K562 (cell line): ENCODE results near the gene ERVH48-1. TPM values are rescaled to one million over a fixed set of nuclear protein-coding genes. Genes with fewer than 3 reads are reported as not detected.

Source experiments
- ATF3 ChIP-seq, 2 experiments: fragments of 450-650 bp in 1 of 2; sonication (generic) in 1 of 2; formaldehyde crosslinking in 1 of 2; IDR thresholded peaks in 1 of 2; conservative IDR thresholded peaks in 1 of 2; 2 replicates each; pipeline versions ENCODE4 v1.6.1 to v1.8.1; 2016 to 2023; ENCODE audit warnings: mild to moderate bottlenecking in 2 of 2, moderate library complexity in 2 of 2, inconsistent platforms in 1 of 2, missing genetic modification reagents in 1 of 2
- CHCHD3 ChIP-seq: fragments of 250-450 bp; sonication (Bioruptor Pico); IDR thresholded peaks from 2 replicates; pipeline ENCODE4 v2.1.2; 2022; ENCODE audit warnings: mild to moderate bottlenecking
- FOXM1 ChIP-seq, 2 experiments: fragments of 450-650 bp in 1 of 2; sonication (generic) in 1 of 2; formaldehyde crosslinking in 1 of 2; IDR thresholded peaks; 2 replicates each; pipeline versions ENCODE4 v1.6.1 to v1.9.0; 2017 to 2022; ENCODE audit warnings: low read depth in 2 of 2, mild to moderate bottlenecking in 2 of 2, missing genetic modification reagents in 1 of 2, moderate library complexity in 1 of 2
- HDGF ChIP-seq: fragments of 450-650 bp; IDR thresholded peaks from 2 replicates; pipeline ENCODE4 v1.6.1; 2016
- HNRNPK ChIP-seq: fragments of 200-400 bp; formaldehyde crosslinking; IDR thresholded peaks from one replicate; pipeline ENCODE4 v1.6.1; 2018; ENCODE audit warnings: mild to moderate bottlenecking, low read depth, low read length; ENCODE audit not compliant: poor library complexity, severe bottlenecking
- KDM4B ChIP-seq, 2 experiments: fragments of 450-650 bp in 1 of 2; sonication (generic) in 1 of 2; IDR thresholded peaks; 2 replicates each; pipeline ENCODE4 v1.6.1; 2016 to 2017; ENCODE audit warnings: borderline replicate concordance in 2 of 2, antibody characterized with exemption in 1 of 2, low read depth in 1 of 2, mild to moderate bottlenecking in 1 of 2
- MAX ChIP-seq: sonication (generic); formaldehyde crosslinking; IDR thresholded peaks from 2 replicates; pipeline ENCODE4 v1.9.0; 2022; ENCODE audit warnings: mild to moderate bottlenecking, missing genetic modification reagents
- MTA1 ChIP-seq: fragments of 450-650 bp; IDR thresholded peaks from 2 replicates; pipeline ENCODE4 v1.6.1; 2017; ENCODE audit warnings: borderline replicate concordance
- MTA3 ChIP-seq: fragments of 450-650 bp; formaldehyde crosslinking; IDR thresholded peaks from 2 replicates; pipeline ENCODE4 v1.6.1; 2017; ENCODE audit warnings: mild to moderate bottlenecking, borderline replicate concordance
- NFYB ChIP-seq: IDR thresholded peaks from 2 replicates; pipeline ENCODE4 v1.6.1; 2011; ENCODE audit warnings: mild to moderate bottlenecking, moderate library complexity; ENCODE audit not compliant: insufficient read length; ENCODE audit errors: extremely low read depth
- PREB ChIP-seq: sonication (generic); formaldehyde crosslinking; IDR thresholded peaks from 2 replicates; pipeline ENCODE4 v1.8.1; 2023; ENCODE audit warnings: mild to moderate bottlenecking, missing genetic modification reagents
- RBM25 ChIP-seq: fragments of 200-400 bp; formaldehyde crosslinking; IDR thresholded peaks from 2 replicates; pipeline ENCODE4 v1.6.1; 2018; ENCODE audit warnings: low read length, low read depth, moderate library complexity; ENCODE audit not compliant: severe bottlenecking
- RHOXF2B ChIP-seq: fragments of 250-450 bp; sonication (Bioruptor Pico); conservative IDR thresholded peaks from 2 replicates; pipeline ENCODE4 v1.5.1; 2021
- SIN3A ChIP-seq, 2 experiments: fragments of 150-350 bp in 1 of 2; IDR thresholded peaks; 2 replicates each; pipeline ENCODE4 v1.6.1; 2011 to 2016; ENCODE audit warnings: borderline replicate concordance in 2 of 2, low read depth in 2 of 2, low read length in 2 of 2, mild to moderate bottlenecking in 2 of 2, moderate library complexity in 2 of 2; ENCODE audit not compliant: control insufficient read depth in 1 of 2
- SOX6 ChIP-seq: fragments of 450-650 bp; IDR thresholded peaks from 2 replicates; pipeline ENCODE4 v1.6.1; 2014; ENCODE audit warnings: mild to moderate bottlenecking
- ZBTB2 ChIP-seq: fragments of 450-650 bp; IDR thresholded peaks from 2 replicates; pipeline ENCODE4 v1.6.1; 2016; ENCODE audit warnings: antibody characterized with exemption
- ZKSCAN1 ChIP-seq: fragments of 150-350 bp; IDR thresholded peaks from 2 replicates; pipeline ENCODE4 v1.6.1; 2016; ENCODE audit warnings: low read depth, low read length
- ZNF134 ChIP-seq: fragments of 250-450 bp; sonication (Bioruptor Pico); conservative IDR thresholded peaks from 2 replicates; pipeline ENCODE4 v1.4.0; 2020
- ZNF217 ChIP-seq: sonication (generic); formaldehyde crosslinking; IDR thresholded peaks from 2 replicates; pipeline ENCODE4 v1.8.0; 2022; ENCODE audit warnings: mild to moderate bottlenecking, missing genetic modification reagents
- ZNF24 ChIP-seq: fragments of 450-650 bp; IDR thresholded peaks from 2 replicates; pipeline ENCODE4 v1.6.1; 2016
- ZNF449 ChIP-seq: fragments of 250-450 bp; sonication (Bioruptor Pico); IDR thresholded peaks from 2 replicates; pipeline ENCODE4 v1.8.0; 2022; ENCODE audit warnings: moderate library complexity, mild to moderate bottlenecking, inconsistent platforms
- ZNF551 ChIP-seq: fragments of 250-450 bp; sonication (Bioruptor Pico); IDR thresholded peaks from 2 replicates; pipeline ENCODE4 v1.5.0; 2021; ENCODE audit warnings: mild to moderate bottlenecking, moderate library complexity
- ZNF764 ChIP-seq: fragments of 250-450 bp; sonication (Bioruptor Pico); IDR thresholded peaks from 2 replicates; pipeline ENCODE4 v1.4.0; 2020; ENCODE audit warnings: low read depth, mild to moderate bottlenecking, moderate library complexity
- polyA plus RNA-seq, 8 experiments: library from polyadenylated mRNA; depleted of rRNA in 4 of 8; stranded (reverse) in 5 of 8; unstranded in 3 of 8; fragments of >200 nt; fragmentation: Nextera tagmentation in 2 of 8; fragmentation: Illumina TruSeq in 1 of 8; extraction: Ambion mirVana in 2 of 8; extraction: Trizol in 1 of 8; gene quantifications; 2 replicates each; pipeline versions ENCODE4 v1.2.1 to v1.2.3, GENCODE V29; 2011 to 2014; ENCODE audit warnings: inconsistent platforms in 1 of 8, missing spikeins in 1 of 8
- total RNA-seq, 7 experiments: library from RNA; depleted of rRNA in 6 of 7; stranded (reverse); fragments of >200 nt in 6 of 7; fragmentation: Illumina TruSeq in 2 of 7; extraction: Trizol in 2 of 7; gene quantifications; 2 replicates each; pipeline versions ENCODE4 v1.2.1 to v1.2.3, GENCODE V29; 2011 to 2021; ENCODE audit warnings: low replicate concordance in 1 of 7

Gene ERVH48-1
- total and polyA plus RNA-seq, 9 of the 15 experiments (the other 6 are each of a cell fraction or from before 2014, with no cell fraction given), result 0.08 to 0.49 (median 0.16) TPM; not detected in 3

GRCh38 chr21:42970946-42971653 lies 45.7 kb upstream of the ERVH48-1 start (continued):
- TF ChIP-seq ZNF449 (CRISPR knock-in tag) (no peak), ZNF551 (CRISPR knock-in tag) (no peak), ZNF24 (no peak), RHOXF2B (CRISPR knock-in tag) (no peak), ZBTB2 (no peak), MAX (no peak), SOX6 (no peak), ZNF764 (CRISPR knock-in tag) (no peak), ZNF217 (CRISPR knock-in tag) (no peak), MTA3 (no peak), CHCHD3 (no peak), ZNF134 (0 out of 2 replicates have a peak, but pooled peaks have one; percentile 41), FOXM1 (IDR thresholded peaks at IDR 0.05; ENCODE audit: low read depth) (no peak), FOXM1 (CRISPR knock-in tag; IDR thresholded peaks at IDR 0.05; ENCODE audit: low read depth) (no peak), SIN3A (IDR thresholded peaks at IDR 0.05; ENCODE audit: borderline replicate concordance in 2 of 2, control insufficient read depth in 1 of 2, low read depth in 2 of 2, low read length in 2 of 2) (no peak), KDM4B (IDR thresholded peaks at IDR 0.05; ENCODE audit: borderline replicate concordance in 2 of 2, low read depth in 1 of 2) (no peak), HDGF (no peak), MTA1 (no peak), RBM25 (no peak), ZKSCAN1 (no peak), NFYB (no peak), HNRNPK (no peak), PREB (CRISPR knock-in tag) (no peak), ATF3 (IDR thresholded peaks at IDR 0.05) (no peak), ATF3 (CRISPR knock-in tag; conservative IDR thresholded peaks at IDR 0.05) (no peak)
